ENCODE measurements around the gene SMIM5. TPM values are rescaled to one million over a fixed set of nuclear protein-coding genes. Genes with fewer than 3 reads are reported as not detected.

Gene SMIM5
- total and polyA plus RNA-seq, 2 of the 13 experiments (the other 11 are each of a cell fraction or from before 2014, with no cell fraction given), result not detected

- TF ChIP-seq, protein P1, sequence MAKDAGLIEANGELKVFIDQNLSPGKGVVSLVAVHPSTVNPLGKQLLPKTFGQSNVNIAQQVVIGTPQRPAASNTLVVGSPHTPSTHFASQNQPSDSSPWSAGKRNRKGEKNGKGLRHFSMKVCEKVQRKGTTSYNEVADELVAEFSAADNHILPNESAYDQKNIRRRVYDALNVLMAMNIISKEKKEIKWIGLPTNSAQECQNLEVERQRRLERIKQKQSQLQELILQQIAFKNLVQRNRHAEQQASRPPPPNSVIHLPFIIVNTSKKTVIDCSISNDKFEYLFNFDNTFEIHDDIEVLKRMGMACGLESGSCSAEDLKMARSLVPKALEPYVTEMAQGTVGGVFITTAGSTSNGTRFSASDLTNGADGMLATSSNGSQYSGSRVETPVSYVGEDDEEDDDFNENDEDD (CRISPR knock-in tag; IDR thresholded peaks at IDR 0.05; ENCODE audit: borderline replicate concordance), result peak; percentile 62; the same call in 1 of the 2 replicates
- no peak for TF ChIP-seq KDM1A (CRISPR knock-in tag; IDR thresholded peaks at IDR 0.05)
- TF ChIP-seq, protein P2, sequence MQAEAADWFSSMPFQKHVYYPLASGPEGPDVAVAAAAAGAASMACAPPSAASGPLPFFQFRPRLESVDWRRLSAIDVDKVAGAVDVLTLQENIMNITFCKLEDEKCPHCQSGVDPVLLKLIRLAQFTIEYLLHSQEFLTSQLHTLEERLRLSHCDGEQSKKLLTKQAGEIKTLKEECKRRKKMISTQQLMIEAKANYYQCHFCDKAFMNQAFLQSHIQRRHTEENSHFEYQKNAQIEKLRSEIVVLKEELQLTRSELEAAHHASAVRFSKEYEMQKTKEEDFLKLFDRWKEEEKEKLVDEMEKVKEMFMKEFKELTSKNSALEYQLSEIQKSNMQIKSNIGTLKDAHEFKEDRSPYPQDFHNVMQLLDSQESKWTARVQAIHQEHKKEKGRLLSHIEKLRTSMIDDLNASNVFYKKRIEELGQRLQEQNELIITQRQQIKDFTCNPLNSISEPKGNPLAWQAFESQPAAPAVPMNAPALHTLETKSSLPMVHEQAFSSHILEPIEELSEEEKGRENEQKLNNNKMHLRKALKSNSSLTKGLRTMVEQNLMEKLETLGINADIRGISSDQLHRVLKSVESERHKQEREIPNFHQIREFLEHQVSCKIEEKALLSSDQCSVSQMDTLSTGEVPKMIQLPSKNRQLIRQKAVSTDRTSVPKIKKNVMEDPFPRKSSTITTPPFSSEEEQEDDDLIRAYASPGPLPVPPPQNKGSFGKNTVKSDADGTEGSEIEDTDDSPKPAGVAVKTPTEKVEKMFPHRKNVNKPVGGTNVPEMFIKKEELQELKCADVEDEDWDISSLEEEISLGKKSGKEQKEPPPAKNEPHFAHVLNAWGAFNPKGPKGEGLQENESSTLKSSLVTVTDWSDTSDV (CRISPR knock-in tag; IDR thresholded peaks at IDR 0.05), result no peak
- TF ChIP-seq ZNF773 (CRISPR knock-in tag; IDR thresholded peaks at IDR 0.05; ENCODE audit: borderline replicate concordance), result 0 out of 2 replicates have a peak, but pooled peaks have one; percentile 42
- TF ChIP-seq ATF7-NPFF (CRISPR knock-in tag; IDR thresholded peaks at IDR 0.05; ENCODE audit: low read depth), result no peak
- TF ChIP-seq KMT2A (CRISPR knock-in tag; IDR thresholded peaks at IDR 0.05), result peak; percentile 92
- TF ChIP-seq THAP11 (CRISPR knock-in tag; IDR thresholded peaks at IDR 0.05), result peak; percentile 96
- no peak for TF ChIP-seq ZNF24 (IDR thresholded peaks at IDR 0.05)
- TF ChIP-seq ARID5B (CRISPR knock-in tag; IDR thresholded peaks at IDR 0.05), result peak; percentile 37; the same call in 1 of the 2 replicates
- no peak for TF ChIP-seq ZKSCAN5 (CRISPR knock-in tag; IDR thresholded peaks at IDR 0.05)
- TF ChIP-seq ZNF121 (CRISPR knock-in tag; IDR thresholded peaks at IDR 0.05), result no peak
- no peak for TF ChIP-seq MYNN (CRISPR knock-in tag; IDR thresholded peaks at IDR 0.05; ENCODE audit: low read depth)
- TF ChIP-seq POLR2A (IDR thresholded peaks at IDR 0.05; ENCODE audit: insufficient read depth in 1 of 2, low read depth in 2 of 2, low read length in 2 of 2), result peak; percentile 82 to 91
- peak; percentile 75; the same call in 1 of the 2 replicates for TF ChIP-seq ZBTB34 (CRISPR knock-in tag; IDR thresholded peaks at IDR 0.05)
- TF ChIP-seq ZNF674 (CRISPR knock-in tag; IDR thresholded peaks at IDR 0.05; ENCODE audit: low read depth), result no peak
- no peak for TF ChIP-seq ZNF3 (CRISPR knock-in tag; IDR thresholded peaks at IDR 0.05)
- no peak for TF ChIP-seq NFRKB (IDR thresholded peaks at IDR 0.05)
- TF ChIP-seq EED (CRISPR knock-in tag; IDR thresholded peaks at IDR 0.05), result no peak
- peak; percentile 63; the same call in 1 of the 2 replicates for TF ChIP-seq HOXD1 (CRISPR knock-in tag; IDR thresholded peaks at IDR 0.05)
- no peak; the same call in 1 of the 2 replicates for TF ChIP-seq CBX5 (CRISPR knock-in tag; IDR thresholded peaks at IDR 0.05; ENCODE audit: borderline replicate concordance)
- TF ChIP-seq ZBTB8A (CRISPR knock-in tag; IDR thresholded peaks at IDR 0.05; ENCODE audit: borderline replicate concordance, low read depth), result no peak
- TF ChIP-seq ZNF543 (CRISPR knock-in tag; IDR thresholded peaks at IDR 0.05), result peak; percentile 42; the same call in 1 of the 2 replicates
These were observed 33.9 kb downstream of the SMIM5 start, which contains the start of the genes RECQL5 and SAP30BP (continued) for GRCh38 chr17:75666959-75667790.

Data from HepG2 (cell line).